K562 (cell line): ENCODE data around the gene DIO3. TPM values are rescaled to one million over a fixed set of nuclear protein-coding genes. Genes with fewer than 3 reads are reported as not detected.

Source experiments
- ATAC-seq: fragments of 200-7000 bp; cut with Tn5 transposase; 3 replicates; pipeline ENCODE4 v1.9.1; 2020; ENCODE audit warnings: moderate library complexity
- BruUV-seq: library from RNA; stranded (reverse); fragments of 400-500 nt; replicated peaks from 2 replicates; lab custom pipeline; 2021; lab: Mats Ljungman, UMichigan
- CTCF ChIA-PET: fragments of 300-600 bp; formaldehyde crosslinking; extraction: SDS; loops from one replicate; lab custom pipeline; 2021; ENCODE audit warnings: low intra/inter-chr PET ratio; lab: Yijun Ruan, JAX
- POLR2A ChIA-PET: fragments of 300-600, 350-650 bp; sonication (Branson Sonifier 250); formaldehyde crosslinking; extraction: SDS; loops from one replicate; lab custom pipeline; 2021; ENCODE audit warnings: antibody characterized with exemption, inconsistent platforms; lab: Yijun Ruan, JAX
- DNase-seq, 4 experiments: peaks; one replicate each; pipeline versions ENCODE4 v3.0.0 to v3.0.0-alpha.2; 2011 to 2018; ENCODE audit warnings: low spot score in 3 of 4, mixed read lengths in 3 of 4; ENCODE audit errors: extremely low read depth in 1 of 4
- FAIRE-seq: peaks from 2 replicates; lab custom pipeline; 2011; peaks lifted over from hg19 to GRCh38; lab: Jason Lieb, UNC
- H2AFZ ChIP-seq: 2 replicates; pipeline ENCODE4 v1.6.0; 2011; ENCODE audit warnings: low read depth, low read length, control low read depth, inconsistent platforms
- H3K27ac ChIP-seq: fragments of 200-600 bp; 3 replicates; pipeline ENCODE4 v1.8.0; 2011; ENCODE audit warnings: low read depth, mild to moderate bottlenecking, control low read depth, inconsistent platforms, low read length, moderate library complexity, mixed read lengths; ENCODE audit errors: extremely low read depth
- H3K27me3 ChIP-seq, 2 experiments: fragments of 300-600 bp in 1 of 2; 2 replicates in 1 of 2; 3 replicates in 1 of 2; pipeline versions ENCODE4 v1.6.0 to v1.8.0; 2011; ENCODE audit warnings: inconsistent platforms in 2 of 2, low read length in 2 of 2, mild to moderate bottlenecking in 1 of 2, mixed read lengths in 1 of 2, moderate library complexity in 1 of 2; ENCODE audit not compliant: control insufficient read depth in 2 of 2, insufficient read depth in 2 of 2
- H3K36me3 ChIP-seq: fragments of 300-600 bp; 3 replicates; pipeline ENCODE4 v1.8.0; 2011; ENCODE audit warnings: mild to moderate bottlenecking, low read length, inconsistent platforms; ENCODE audit not compliant: control insufficient read depth, insufficient read depth
- H3K4me1 ChIP-seq, 2 experiments: fragments of 200-600 bp in 1 of 2; replicated peaks in 1 of 2; 2 replicates in 1 of 2; 3 replicates in 1 of 2; pipeline versions ENCODE4 v1.5.1 to v1.8.0; 2011; ENCODE audit warnings: inconsistent platforms in 2 of 2, low read length in 2 of 2, mild to moderate bottlenecking in 1 of 2, mixed read lengths in 1 of 2, moderate library complexity in 1 of 2; ENCODE audit not compliant: control insufficient read depth in 2 of 2, insufficient read depth in 2 of 2
- H3K4me2 ChIP-seq: 2 replicates; pipeline ENCODE4 v1.6.1; 2011; ENCODE audit warnings: low read length, control low read depth, inconsistent platforms, mixed read lengths; ENCODE audit not compliant: insufficient read depth
- H3K4me3 ChIP-seq: fragments of 200-600 bp; sonication (generic), shearing (Covaris generic); 2 replicates; pipeline ENCODE4 v1.5.1; 2016; ENCODE audit warnings: control low read depth, inconsistent platforms
- H3K79me2 ChIP-seq: fragments of 200-600 bp; 3 replicates; pipeline ENCODE4 v1.8.0; 2011; ENCODE audit warnings: low read length, inconsistent platforms; ENCODE audit not compliant: control insufficient read depth, insufficient read depth
- H3K9ac ChIP-seq, 2 experiments: 2 replicates each; pipeline versions ENCODE4 v1.6.0 to v1.6.1; 2011; ENCODE audit warnings: low read depth in 2 of 2, low read length in 2 of 2, control low read depth in 1 of 2, inconsistent platforms in 1 of 2, mild to moderate bottlenecking in 1 of 2, mixed read lengths in 1 of 2; ENCODE audit not compliant: insufficient read depth in 1 of 2
- H3K9me1 ChIP-seq: one replicate; pipeline ENCODE4 v1.6.0; 2011; ENCODE audit warnings: inconsistent platforms, mild to moderate bottlenecking, low read length, moderate library complexity; ENCODE audit not compliant: control insufficient read depth, insufficient read depth
- H3K9me3 ChIP-seq: replicated peaks from 2 replicates; pipeline ENCODE4 v1.5.1; 2011; ENCODE audit warnings: low read depth, low read length, inconsistent platforms; ENCODE audit not compliant: control insufficient read depth, insufficient read depth
- H4K20me1 ChIP-seq: replicated peaks from 2 replicates; pipeline ENCODE4 v1.6.1; 2011; ENCODE audit warnings: low read length, inconsistent platforms, mixed read lengths; ENCODE audit not compliant: control insufficient read depth, insufficient read depth
- HSF4 ChIP-seq: fragments of 250-450 bp; sonication (Bioruptor Pico); IDR thresholded peaks from 2 replicates; pipeline ENCODE4 v2.1.2; 2022; ENCODE audit warnings: mild to moderate bottlenecking, moderate library complexity, borderline replicate concordance
- SETDB1 ChIP-seq: IDR thresholded peaks from one replicate; pipeline ENCODE4 v1.6.1; 2012; ENCODE audit warnings: low read length, control low read depth, inconsistent platforms
- SFPQ ChIP-seq: fragments of 200-400 bp; formaldehyde crosslinking; IDR thresholded peaks from 2 replicates; pipeline ENCODE4 v1.6.1; 2017; ENCODE audit warnings: mild to moderate bottlenecking, low read depth, low read length, moderate library complexity
- ZNF282 ChIP-seq: sonication (generic); formaldehyde crosslinking; IDR thresholded peaks from 2 replicates; pipeline ENCODE4 v1.8.1; 2023; ENCODE audit warnings: missing genetic modification reagents
- WGBS: fragments of 100-300 bp; shearing (Covaris generic); methylation state at CpG from one replicate; pipeline ENCODE4 v1.1.6; 2016; ENCODE audit warnings: low coverage, mixed read lengths; ENCODE audit not compliant: insufficient coverage; ENCODE audit errors: missing lambda C conversion rate; 5-methylcytosine and 5-hydroxymethylcytosine counted together
- in situ Hi-C: fragments of 300-500 bp; cut with MboI; formaldehyde crosslinking; loops from 4 replicates; pipeline ENCODE4 v1.15.0; 2018; ENCODE audit warnings: inconsistent platforms, mixed read lengths
- intact Hi-C: fragments of 100-400 bp; cut with micrococcal nuclease; formaldehyde crosslinking; loops from 2 replicates; pipeline ENCODE4 v1.14.2; 2022
- polyA plus RNA-seq, 8 experiments: library from polyadenylated mRNA; depleted of rRNA in 4 of 8; stranded (reverse) in 5 of 8; unstranded in 3 of 8; fragments of >200 nt; fragmentation: Nextera tagmentation in 2 of 8; fragmentation: Illumina TruSeq in 1 of 8; extraction: Ambion mirVana in 2 of 8; extraction: Trizol in 1 of 8; gene quantifications; 2 replicates each; pipeline versions ENCODE4 v1.2.1 to v1.2.3, GENCODE V29; 2011 to 2014; ENCODE audit warnings: inconsistent platforms in 1 of 8, missing spikeins in 1 of 8
- total RNA-seq, 7 experiments: library from RNA; depleted of rRNA in 6 of 7; stranded (reverse); fragments of >200 nt in 6 of 7; fragmentation: Illumina TruSeq in 2 of 7; extraction: Trizol in 2 of 7; gene quantifications; 2 replicates each; pipeline versions ENCODE4 v1.2.1 to v1.2.3, GENCODE V29; 2011 to 2021; ENCODE audit warnings: low replicate concordance in 1 of 7

The DIO3 gene
- total and polyA plus RNA-seq, 9 of the 15 experiments (the other 6 are each of a cell fraction or from before 2014, with no cell fraction given): not detected

GRCh38 chr14:101560534-101561113 lies 671 bp upstream of the DIO3 start:
- TF ChIP-seq SFPQ (no peak), ZNF282 (CRISPR knock-in tag) (no peak), HSF4 (no peak), SETDB1 (no peak)
- TF ChIP-seq, all 486 proteins: peak for 0
- no peaks in the 10 kb centered on the region for H3K36me3 ChIP-seq
- peaks cover 5 to 43% of the 10 kb centered on the region in 2 experiments; a peak in 4 of 5 replicates for H3K27me3 ChIP-seq
- H3K9me3 ChIP-seq: no peaks in the 10 kb centered on the region
- H3K4me3 ChIP-seq: no peak overlapping the region
- no peak overlapping the region for H3K9ac ChIP-seq
- H3K4me1 ChIP-seq: peaks cover 0 to 15% of the 10 kb centered on the region in 2 experiments; a peak in 2 of 5 replicates
- no peak overlapping the region for H3K27ac ChIP-seq
- WGBS: no CpG with 5 or more reads among the region's 106 CpGs
- intact Hi-C loops (no loop called here), in situ Hi-C loops (no loop called here)
- H3K9me1 ChIP-seq: no peaks in the 10 kb centered on the region
- H3K79me2 ChIP-seq: no peaks in the 10 kb centered on the region
- H2AFZ ChIP-seq: no peak overlapping the region
- ChIA-PET POLR2A (no interaction called here), CTCF (no interaction called here)
- DNase-seq: no peak
- no peak overlapping the region for H3K4me2 ChIP-seq
- FAIRE-seq: no peak
- no TSS peak for BruUV-seq
- H4K20me1 ChIP-seq: no peaks in the 10 kb centered on the region
- no peak for ATAC-seq
